GM18498 (cell line): ENCODE measurements around the gene LRMDA.

Experiments used
- ATAC-seq: cut with Tn5 transposase; IDR thresholded peaks from one replicate; pipeline ENCODE4 v1.9.1; 2021; ENCODE audit warnings: mild to moderate bottlenecking, moderate library complexity; ENCODE audit not compliant: unreplicated experiment

Gene LRMDA

GRCh38 chr10:75632805-75633462 is 201.5 kb downstream of the LRMDA start:
- ATAC-seq: no peak

DNA sequence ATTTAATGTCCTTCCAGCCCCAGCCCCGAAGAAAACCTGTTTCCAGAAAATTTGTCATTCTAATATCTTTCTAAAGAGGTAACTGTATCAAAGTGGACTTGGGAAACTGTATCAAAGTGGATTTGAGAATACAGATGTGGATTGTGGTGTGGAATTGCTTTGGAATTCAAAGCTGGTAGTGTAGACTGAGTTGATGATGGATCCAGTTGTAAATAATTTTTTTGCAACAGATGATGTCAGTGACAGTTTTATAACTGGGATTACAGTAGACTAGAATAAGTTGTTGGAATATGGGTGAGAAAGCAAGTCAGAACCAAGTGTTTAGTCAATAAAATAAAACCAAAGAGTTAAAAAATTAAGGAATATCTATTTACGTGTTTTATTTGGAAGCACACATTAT is 202.1 kb downstream of the LRMDA start:
- ATAC-seq: no peak

- no peak for ATAC-seq
Observed at GRCh38 chr10:75634947-75635346, 203.5 kb downstream of the LRMDA start.

GRCh38 chr10:75638752-75639151 is 207.3 kb downstream of the LRMDA start:
- ATAC-seq: no peak

DNA sequence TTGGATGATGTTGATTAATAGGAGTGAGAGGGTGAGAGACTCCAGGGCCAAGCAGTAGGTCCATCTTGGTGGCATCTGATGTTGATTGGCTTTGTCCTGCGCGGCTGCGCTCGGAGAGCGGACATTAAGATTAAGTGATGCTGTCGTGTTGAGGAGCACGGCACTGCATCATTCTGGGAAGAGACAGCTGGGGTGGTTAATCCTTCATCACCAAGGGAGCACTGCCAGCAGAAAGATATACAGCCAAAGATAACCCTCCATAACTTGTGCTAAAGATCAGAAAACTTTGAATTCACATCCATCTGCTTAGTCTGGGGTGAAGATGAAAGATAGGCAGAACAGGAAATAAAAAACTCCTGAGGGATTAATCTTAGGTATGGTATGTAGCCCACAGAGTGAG is 208.3 kb downstream of the LRMDA start:
- no peak for ATAC-seq

GRCh38 chr10:75640381-75640780 is 209.0 kb downstream of the LRMDA start:
- ATAC-seq: no peak

DNA sequence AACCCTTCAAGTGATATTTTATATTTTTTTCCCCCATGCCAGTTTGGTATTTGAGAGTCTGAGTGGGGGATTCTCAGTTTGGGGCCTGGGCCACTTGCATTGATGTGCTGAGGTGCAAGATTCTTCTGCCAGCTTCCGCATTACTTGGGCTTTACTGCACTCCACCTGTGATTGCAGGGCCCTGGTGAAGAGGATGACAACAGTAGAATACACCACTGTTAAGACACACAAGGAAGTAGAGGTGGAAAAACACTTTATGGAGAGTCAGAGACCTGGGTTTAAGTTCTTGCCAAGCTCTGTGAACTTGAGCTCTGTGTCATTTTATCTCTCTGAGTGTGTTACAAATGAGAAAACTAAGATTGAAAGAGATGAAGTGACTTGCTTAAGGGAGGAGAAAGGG is 209.4 kb downstream of the LRMDA start:
- ATAC-seq: no peak

- ATAC-seq: no peak
Observed at GRCh38 chr10:75643405-75643804, 212.0 kb downstream of the LRMDA start.

GRCh38 chr10:75643944-75644692 is 212.7 kb downstream of the LRMDA start:
- ATAC-seq: no peak

GRCh38 chr10:75645704-75646103 is 214.3 kb downstream of the LRMDA start:
- no peak for ATAC-seq

- ATAC-seq: no peak
Observed at GRCh38 chr10:75646218-75646915, 214.9 kb downstream of the LRMDA start.

GRCh38 chr10:75646916-75647315 is 215.5 kb downstream of the LRMDA start:
- ATAC-seq: no peak

DNA sequence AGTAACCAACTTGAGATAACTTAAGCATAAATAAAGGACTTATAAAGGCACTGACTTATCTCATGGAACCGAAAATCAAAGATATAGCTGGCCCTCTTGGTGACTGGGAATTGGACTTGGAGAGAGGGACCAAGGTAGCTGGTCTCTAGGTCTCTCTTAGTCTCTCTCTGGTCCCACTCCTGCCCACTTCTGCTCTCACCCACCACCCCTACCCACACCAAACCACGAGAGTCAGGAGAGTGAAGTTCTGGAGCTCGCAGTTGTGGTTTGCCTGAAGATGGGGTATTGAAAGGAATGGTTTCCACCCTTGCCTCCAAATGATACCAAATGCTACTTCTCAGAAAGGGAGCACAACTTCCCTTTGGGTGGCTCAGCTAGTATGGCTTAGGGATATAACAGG is 216.3 kb downstream of the LRMDA start:
- no peak for ATAC-seq

- ATAC-seq: no peak
Observed at GRCh38 chr10:75648351-75648750, 216.9 kb downstream of the LRMDA start.

- no peak for ATAC-seq
Observed at GRCh38 chr10:75648854-75649253, 217.4 kb downstream of the LRMDA start.

- ATAC-seq: no peak
Observed at GRCh38 chr10:75649466-75649865, 218.0 kb downstream of the LRMDA start.

DNA sequence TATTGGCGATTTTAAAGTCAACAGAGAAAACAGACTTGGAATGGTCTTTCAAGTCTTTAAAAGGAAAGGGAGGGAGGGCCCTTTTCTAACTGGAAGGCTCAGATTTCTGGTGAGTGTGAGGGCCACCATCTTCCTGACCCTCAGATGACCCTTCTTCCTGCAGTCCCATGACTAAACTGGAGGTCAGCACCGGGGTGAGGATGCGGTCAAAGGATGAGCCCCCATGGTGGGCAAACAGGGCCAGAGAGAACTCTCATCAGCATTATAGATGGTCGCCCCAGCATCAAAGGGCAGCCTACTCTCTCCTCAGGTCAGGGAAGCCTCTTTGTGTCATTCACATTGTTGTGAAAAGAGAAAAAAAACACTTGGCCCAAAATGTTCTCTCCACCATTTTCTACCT is 219.2 kb downstream of the LRMDA start:
- no peak for ATAC-seq

DNA sequence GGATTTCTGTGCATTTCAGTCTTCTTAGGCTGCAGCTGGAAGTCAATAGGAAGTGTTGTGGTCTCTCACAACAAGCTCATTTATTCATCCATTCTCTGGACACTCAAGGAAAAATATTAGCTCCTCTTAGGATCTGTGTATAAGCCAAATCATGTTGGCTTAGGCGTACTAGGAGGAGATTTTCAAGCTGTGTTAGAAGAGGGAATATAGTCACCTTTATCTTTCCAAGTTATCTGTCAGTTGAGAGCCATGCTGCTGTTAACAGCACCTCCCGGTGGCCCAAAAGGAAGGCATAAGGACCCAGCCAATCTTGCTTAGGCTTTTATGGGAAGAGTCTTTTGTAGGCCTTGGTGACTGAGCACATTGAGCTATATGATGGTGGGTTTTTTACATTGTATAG is 220.0 kb downstream of the LRMDA start:
- no peak for ATAC-seq

GRCh38 chr10:75652146-75652740 is 220.8 kb downstream of the LRMDA start:
- ATAC-seq: no peak

DNA sequence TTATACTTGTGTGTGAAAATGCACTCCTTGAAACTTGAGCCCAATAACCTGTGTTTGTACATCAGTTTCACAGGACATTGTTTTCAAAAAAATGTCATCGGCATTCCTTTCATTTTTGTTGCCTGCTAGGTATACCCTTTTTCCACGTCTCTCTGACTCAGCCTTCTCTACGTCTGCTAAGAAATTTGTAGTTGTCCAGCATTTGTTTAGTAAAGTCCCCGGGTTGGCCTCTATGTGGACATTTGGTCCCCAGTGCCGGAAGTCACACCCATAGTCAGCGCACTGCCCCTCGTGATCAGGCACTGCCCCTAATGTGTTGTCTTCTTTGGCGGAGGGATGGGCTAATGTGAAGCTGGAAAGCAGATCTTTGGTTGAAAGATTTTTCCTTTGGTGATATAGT is 222.3 kb downstream of the LRMDA start:
- ATAC-seq: no peak

- ATAC-seq: no peak
Observed at GRCh38 chr10:75654171-75654771, 222.8 kb downstream of the LRMDA start.
